NCI-H2081 treated with DMSO at 0.1 percent for 48 hours (cell line): ENCODE measurements around the gene CCDC175.

ENCODE experiments used
- DNase-seq: peaks from one replicate; lab custom pipeline; 2025; lab: John Stamatoyannopoulos, UW

CCDC175 gene

DNA sequence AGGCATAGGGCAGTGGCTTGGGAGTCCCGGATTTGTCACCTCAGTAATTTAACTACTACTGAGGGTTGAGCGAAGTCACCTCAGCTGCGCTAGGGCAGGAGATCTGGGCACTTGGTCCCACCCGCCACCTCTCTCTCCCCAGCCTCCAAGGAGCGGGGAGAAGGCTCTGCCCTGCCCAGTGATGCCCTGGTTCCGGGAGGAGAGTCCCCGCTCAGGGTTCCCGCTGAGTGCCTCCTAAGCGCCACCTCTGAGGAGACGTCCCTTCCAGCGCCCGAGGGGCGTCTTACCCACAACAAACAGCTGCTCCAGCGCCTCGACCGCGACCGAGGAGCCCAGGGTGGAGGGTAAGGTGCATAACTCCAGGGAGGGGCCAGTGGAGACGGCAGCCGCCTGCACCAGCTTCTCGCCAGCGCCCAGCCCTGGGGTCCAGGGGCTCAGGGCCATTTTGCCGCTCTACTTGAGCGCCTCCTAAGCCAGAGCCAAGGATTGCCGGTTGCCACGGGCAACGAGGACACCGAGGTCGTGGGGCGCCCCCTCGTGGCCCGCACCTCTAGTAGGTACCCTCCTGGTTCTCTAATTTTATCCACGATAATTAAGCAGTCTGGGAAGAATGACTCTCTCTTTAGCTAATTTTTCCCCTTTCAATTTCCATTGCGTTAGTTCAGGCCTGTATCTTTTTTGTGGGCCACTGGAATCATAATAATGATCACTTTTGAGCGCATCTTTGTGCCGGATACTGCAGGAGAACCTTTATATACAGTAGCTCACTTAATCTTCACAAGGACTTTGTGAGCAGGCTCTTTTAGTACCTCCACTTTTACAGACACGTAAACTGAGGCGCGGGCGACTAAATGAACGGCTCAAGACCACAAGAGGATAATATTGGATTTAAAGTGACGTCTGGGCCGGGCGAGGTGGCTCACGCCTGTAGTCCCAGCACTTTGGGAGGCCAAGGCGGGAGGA lies at the start of gene CCDC175:
CCDC175 (minus strand) TSS at position 481 of the 963 bp plus-strand sequence; CDS start at position 444, 37 bp downstream.
- DNase-seq, result no peak

DNA sequence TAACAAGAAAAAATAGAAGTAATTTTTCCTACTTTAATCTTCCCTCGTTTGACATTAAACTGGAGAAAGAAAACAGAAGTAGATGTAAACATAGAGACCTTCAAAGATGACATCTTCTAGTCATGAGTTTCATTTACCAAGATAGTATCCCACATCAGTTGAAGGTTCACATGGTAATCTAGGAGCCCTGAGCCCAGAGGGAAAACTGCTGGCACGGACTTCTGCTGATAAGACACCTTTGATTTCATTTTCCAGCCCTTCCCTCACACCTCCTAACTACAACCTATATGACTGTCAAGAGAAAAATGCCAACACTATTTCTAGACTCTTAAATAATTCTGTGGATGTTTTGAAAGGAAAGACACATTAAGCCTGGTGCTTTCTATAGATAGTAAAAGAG lies 46.0 kb upstream of the CCDC175 start:
- DNase-seq, result no peak

DNA sequence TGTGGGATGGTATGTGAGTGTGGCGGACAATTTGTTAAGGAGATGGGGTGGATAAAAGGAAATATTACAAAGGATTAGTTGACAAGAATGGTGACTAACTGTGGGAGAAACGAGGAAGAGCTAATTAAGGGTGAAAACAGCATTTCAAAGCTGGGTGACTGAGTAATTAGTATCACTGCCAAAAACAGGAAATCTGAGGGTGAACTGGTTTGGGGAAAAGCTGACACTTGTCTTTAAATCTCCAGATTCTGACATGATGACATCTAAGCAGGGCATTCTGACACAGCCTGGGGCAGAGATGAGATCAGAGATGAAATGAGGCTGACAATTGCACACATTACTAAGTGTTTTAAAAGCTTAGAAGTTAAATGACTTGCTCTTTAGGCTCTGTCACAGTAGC lies 42.4 kb upstream of the CCDC175 start:
- DNase-seq, result no peak

DNA sequence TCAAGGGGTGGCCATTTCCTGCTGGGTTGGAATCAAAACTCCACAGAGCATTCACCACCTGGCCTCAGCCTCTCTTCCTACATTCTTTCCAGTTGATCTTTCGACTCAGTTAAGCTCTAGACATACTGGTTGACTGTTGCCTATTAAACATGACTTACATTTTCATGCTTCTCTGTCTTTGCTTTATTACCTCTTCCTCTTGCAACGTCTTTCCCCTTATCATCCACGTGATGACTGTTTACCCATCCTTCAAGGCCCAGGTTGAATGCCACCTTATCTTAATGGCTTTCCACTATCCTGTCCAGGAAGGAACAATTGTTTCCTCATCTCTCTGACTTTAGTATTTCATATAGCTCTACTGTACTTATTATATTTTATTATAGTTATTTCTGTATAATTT lies 24.4 kb upstream of the CCDC175 start:
- no peak for DNase-seq

DNA sequence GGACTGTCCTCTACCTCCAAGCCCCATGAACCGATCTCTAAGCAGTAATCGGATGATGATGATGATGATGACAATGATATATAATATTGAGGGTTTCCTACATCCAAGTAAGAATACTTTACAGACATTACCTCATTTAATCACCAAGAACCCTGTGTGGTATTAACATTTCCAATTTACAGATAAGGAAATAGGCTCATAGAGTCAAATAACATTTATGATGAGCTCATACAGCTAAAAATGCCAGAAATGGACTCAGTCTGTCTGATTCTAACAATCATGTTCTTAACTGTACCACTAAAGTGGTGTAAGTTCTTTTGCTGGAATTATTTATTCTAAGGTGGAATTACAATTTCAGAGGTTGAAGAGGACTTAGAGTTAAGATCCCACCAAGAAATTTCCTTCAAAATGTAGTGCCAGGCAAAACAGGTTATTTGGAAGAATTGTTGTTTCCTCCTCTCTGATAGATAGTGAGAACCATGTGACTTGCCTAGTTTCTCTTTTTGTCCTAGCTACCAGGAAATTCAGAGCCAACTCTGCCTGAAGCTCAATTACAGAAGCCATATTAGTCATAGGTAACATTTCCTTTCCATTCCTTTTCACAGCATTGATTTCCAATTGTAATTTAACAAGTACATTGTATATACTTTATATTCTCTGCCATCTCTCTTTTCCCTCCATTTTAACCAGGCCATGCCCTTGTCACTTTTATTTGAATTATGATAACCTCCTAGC lies 23.8 kb upstream of the CCDC175 start:
- DNase-seq, result no peak

DNA sequence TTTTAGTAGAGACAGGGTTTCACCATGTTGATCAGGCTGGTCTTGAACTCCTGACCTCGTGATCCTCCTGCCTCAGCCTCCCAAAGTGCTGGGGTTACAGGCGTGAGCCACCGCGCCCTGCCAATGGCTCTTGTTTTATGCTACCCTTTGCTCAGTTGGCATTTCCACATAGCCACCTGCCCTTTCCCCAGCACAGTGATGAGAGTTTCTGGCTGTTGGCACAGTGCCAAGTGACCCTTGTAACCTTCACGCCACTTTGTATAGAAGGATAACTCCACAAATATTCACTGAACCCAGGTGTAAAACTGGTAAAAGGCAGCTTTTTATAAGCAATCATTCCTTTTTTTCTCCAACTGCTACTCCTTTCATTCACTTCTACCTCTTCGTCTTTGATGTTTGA lies 18.5 kb upstream of the CCDC175 start:
- DNase-seq, result no peak

DNA sequence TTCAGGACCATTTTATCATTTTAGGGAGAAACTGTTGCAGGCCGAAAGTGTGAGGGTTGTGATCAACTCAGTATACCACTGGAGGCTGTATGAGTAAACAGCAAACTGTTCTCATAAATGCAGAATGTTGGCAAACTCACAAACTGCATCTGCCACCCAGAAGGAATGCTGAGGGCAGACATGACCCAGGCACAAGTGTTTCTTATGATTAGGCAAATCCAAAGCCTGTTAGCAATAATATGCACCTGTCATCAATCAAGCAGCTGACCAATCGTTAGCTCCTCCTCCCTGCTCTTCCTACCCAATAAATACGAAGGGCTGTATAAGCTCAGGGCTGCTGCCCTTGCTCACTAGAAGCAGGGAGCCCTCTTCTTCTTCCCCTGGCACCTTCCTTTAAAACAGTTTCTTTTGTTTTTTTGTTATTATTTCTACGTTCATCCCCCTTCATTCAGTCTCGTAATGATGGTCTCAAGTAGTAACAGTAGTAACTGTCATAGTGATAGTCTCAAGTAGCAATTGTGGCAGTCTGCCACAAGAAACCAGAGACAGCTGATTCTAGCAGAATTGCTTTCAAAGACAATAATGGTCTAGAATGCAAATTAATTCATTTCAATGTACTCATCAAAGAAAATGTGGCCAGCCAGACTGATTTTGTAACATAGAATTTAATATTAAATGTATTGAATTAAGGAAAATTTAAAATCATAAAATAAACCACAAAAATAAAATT lies 15.2 kb upstream of the CCDC175 start:
- no peak for DNase-seq

DNA sequence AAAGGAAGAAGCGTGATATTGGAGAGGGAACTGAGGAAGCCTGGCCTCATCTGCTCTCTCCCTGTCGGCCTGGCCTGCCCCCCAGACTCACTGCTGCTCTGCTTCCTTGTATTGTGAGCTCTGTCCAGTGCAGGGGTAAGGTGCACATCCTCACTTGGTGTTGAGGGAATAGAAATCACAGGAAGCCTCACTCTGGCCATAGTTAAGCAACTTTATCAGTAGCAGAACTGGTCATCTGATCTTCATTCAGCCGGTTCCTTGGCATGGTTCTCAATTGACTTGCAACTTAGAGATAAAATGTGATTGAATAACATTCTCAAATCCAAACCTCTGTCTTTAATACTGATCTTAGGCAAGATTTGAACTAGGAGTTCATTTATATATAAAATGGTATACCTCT lies 11.5 kb upstream of the CCDC175 start:
- DNase-seq, result no peak

DNA sequence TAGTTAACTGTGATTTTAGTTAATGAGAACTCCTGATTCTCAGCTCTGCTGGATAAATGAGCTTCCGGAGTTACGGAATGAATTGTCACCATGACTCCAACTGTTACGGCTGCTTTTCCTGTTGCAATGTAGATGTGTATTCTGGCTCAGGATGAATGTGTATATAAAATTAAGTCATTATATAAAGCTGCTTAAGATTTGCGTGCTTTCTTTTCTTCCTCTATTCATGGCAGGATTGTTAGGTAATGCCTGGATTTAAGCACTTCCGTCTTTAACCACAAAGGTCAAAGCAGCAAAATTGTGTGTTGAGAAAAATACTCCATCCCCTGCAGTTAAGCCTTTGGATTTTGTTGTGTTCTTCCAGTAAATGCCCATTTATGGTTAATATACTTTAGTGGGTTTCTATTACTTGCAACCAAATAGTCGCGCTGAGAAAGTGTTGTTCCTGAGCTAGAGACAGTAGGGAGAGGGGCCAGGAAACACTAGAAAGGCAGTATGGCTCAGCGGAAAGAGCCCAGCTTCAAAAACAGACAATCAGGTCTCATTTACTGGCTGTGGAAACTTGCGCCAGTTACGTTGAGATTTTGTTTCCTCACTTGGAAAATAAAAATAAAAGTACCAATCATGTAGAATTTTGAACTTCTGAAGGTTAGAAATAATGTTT lies 9.4 kb upstream of the CCDC175 start:
- no peak for DNase-seq

DNA sequence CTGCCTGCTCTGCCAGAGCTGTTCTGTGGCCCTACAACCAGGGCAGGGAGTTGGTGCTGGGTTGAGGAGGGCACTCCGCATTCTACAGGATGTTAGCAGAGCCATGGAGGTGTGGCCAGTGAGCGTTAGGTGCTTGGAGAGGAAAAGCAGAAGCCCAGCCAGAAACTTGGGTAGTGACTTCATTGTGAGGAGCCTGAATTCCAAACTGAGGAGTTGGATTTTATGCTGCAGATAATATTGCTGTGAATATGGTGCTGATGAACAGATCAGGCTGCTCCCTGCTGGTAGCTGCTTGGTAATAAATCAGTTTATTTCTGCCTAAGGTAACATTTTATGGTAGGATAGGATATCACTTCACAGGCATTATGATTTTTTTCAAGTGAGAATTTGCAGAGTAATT lies 7.1 kb upstream of the CCDC175 start:
- no peak for DNase-seq

DNA sequence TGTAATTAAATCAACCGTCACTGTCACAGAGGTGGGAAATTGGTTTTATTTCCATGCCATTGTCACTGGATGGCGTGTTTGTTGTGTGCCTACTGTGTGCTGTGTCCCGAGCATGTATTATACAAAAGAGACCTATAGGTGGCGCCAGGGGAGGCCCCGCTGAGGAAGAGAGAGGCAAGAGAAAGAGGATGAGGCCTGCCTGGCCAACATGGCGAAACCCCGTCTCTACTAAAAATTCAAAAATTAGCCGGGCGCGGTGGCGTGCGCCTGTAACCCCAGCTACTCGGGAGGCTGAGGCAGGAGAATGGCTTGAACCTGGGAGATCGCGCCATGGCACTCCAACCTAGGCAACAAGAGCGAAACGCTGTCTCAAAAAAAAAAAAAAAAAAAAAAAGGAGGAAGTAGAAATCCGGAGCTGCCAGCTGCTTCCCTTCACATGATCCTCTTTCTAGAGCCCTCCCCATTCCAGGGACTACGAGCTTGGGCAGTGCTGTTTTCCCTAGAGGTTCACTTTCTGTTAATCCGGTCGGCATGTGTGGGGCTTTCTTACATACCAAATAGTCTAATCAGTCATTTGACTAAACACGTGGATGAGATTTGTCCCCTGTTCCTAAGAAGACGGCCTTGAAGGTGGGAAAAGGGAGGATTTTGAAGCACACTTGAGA lies 6.4 kb upstream of the CCDC175 start:
- DNase-seq, result no peak

DNA sequence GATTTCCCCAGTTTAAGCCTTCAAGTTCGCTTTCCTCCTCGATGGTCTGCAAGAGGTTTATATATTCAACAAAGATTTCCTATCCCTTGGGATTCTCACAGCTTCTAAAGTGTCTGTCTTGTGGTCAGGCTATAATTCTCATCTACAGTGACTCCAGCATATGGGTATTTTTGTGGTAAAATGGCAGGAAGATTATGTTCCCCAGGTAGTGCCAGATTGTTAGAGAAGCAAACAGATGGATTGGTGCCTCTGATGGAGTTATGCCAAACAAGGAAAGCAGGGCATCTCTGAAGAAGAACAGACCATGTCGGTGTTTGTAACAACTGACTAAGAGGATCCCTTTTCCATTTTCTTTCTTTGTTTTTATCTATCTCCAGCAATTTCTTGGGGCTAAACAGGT lies 5.5 kb upstream of the CCDC175 start:
- no peak for DNase-seq

DNA sequence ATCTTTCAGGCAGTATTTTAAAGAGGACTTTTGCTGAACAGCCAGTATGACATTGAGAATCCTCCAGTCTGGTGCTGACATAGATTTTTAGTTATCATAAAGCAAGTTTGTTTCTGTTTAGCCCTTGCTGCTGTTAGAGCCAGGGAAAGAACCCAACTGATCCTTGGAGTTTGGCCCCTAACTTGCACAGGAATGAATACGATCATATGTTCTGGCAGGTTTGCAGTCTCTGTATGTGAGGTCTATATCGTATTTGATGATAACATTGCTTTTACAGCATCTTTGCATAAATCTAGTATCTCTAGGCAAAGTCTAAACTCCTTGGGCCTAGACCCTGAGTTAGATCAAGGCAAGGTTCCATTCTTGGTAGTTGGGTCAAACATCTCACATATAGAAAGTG lies 4.3 kb upstream of the CCDC175 start:
- no peak for DNase-seq

DNA sequence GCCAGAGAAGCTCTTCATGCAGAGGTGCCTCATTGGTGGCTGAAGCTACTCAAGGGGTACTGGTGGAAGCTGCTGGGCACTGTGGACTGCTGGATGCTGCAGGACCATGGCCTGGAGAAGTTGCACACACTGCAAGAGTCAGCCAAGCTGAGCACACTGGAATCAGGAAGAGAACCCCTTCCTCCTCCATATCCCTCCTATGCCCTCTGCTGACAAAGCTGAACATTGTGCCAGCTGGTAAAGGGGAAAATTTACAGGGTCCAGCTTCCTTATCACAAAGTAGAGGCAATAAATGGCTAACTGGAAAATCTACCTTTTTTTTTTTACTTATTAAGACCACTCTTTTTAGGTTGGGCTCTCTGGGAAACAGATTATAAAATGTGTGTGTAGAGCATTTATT lies 6.5 kb downstream of the CCDC175 start:
- DNase-seq, result no peak

DNA sequence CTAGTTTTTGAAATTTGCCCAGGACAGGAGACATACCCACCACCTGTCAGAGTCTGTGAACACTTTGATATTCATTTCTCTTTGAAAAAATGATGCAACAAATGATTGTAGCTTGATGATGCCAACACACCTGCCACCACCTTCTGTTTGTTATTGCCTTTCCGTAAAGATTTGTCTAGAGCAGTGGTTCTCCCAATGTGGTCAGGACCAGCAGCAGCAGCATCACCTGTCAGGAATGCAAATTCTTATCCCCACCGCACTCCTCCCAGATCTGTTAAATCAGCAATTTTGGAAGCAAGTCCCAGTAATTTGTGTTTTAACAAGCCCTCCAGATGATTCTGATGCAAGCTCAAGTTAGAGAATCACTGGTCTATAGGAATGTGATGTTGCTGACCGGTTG lies 9.9 kb downstream of the CCDC175 start:
- DNase-seq, result no peak

DNA sequence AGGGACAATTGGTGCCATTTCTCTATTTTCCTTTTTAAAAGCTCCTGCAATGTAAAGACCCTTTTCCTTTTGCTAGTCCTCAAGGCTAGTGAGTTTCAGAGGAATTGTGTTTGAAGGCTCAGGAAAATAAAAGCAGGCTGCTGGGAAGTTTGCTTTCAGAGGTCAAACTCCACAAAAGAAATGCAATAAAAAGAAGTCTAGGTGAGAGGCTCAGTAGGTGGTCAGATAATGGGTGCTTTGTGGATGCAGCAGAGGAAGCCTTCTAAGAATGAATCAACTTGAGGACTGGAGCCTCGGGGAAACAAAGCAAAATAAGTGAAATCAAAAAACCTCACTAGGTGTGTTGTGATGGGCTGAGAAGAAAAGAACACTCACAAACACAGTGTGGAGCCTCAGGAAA lies 10.3 kb downstream of the CCDC175 start:
- DNase-seq, result no peak

DNA sequence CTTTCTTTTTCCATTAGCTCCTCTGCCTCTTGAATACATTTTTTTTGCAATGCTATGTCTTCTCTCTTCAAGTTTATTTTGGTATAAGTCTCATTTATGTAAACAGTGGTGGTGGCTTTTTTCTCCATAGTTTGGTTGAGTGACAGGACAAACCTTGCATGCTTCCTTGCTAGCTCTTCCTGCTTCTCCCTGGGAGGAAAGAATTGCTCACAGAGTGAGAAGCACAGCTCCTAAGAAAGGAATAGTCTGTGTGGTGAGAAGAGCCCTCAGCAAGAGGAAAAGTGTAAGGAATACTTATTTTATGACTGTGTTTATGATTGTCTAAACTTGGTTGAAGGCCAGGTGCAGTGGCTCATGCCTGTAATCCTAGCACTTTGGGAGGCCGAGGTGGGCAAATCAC lies 11.5 kb downstream of the CCDC175 start:
- no peak for DNase-seq

DNA sequence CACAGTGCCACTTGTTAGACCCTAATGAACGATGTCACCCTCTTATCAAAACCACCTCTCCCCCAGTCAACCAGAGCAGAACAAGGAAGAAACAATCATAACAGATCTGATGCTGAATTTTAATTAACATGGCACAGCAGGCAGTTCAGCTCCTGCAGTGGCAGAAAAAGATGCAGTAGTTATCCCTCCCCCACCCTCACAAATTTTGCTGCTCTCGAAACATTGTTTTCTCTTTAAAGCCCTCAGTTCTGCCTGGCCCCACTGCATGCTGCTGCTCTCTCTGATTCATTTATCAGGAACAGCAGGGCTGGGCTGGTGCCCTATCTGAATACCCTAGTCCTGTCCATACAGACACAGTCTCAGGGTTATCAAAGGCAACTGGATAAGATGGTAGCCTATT lies 12.2 kb downstream of the CCDC175 start:
- DNase-seq, result no peak

DNA sequence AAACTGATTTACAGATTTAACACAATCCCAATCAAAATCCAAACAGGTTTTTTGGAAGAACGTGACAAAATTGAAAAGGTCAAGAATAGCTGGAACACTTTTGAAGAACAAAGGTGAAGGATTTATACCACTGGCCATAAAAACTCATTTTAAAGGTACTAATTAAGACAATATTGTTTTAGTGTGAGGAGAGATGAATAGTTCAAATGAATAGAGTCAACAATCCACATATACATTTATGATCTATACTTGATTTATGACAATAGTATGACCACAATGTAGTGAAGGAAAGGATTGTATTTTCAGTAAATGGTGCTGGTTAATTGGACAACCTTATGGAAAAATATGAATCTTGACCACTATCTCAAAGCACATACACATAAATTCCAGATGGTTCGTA lies 29.3 kb downstream of the CCDC175 start:
- DNase-seq, result no peak

DNA sequence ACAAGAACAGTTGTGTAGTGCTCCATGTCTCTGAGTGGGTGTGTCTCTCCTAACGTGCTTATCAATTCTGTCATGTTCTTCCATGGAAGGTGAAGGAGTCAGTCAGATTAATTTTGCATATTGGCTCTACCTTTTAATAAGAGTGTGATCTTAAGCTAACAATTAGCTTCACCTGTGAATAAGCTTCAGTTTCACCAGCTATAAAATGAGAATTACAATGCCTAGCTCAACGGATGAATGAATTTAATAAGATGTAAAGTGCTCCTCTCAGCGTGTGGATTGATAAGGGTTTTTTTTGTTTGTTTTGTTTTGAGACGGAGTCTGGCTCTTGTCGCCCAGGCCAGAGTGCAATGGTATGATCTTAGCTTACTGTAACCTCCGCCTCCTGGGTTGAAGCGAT lies 32.7 kb downstream of the CCDC175 start:
- DNase-seq, result no peak

DNA sequence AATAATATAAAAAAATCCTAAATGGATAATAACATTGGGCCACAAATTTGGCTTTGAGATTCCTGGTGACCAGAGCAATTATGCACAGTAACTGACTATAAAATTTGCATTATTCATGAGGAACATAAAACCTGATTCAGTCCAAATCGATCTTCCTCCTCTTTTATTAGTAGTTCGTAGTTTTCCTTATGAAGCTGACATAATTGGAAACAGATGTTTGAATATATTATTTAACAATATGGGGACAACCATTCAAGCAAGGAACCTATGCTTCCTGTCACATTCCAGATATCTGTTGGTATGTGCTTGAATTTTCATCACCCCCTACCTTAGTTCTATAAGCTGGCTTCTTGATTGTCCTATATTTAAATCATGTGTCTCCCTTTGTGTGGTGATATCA lies 34.9 kb downstream of the CCDC175 start:
- DNase-seq, result no peak

DNA sequence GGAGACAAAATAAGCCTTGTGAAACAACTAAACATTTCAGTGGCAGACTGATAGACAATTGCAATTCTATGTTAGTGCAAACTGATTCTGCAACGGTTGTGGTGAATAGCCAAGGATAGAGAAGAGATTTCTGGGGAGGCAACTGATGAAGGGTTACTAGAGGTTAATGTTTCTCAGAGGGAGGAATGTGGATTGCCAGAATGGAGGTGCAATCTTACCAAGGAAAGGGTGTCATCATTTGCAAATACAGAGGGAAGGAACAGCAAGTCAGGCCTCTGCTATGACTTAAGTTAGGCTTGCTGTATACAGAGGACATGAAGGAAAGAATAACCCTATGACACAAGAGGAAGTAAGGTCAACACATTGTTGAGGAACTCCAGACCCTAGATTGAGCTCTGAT lies 35.8 kb downstream of the CCDC175 start:
- no peak for DNase-seq
